Uterus (tissue), 4 donors: Measurements from ENCODE around the gene CD1E. TPM values are rescaled to one million over a fixed set of nuclear protein-coding genes. Genes with fewer than 3 reads are reported as not detected.

Experiments used
- DNase-seq, 2 donors: peaks; one replicate each; pipeline ENCODE4 v3.0.0-alpha.2; 2019 to 2020
- H3K27ac ChIP-seq, 2 donors: fragments of 200-600 bp; sonication (generic); 1 replicate in 1 of 2; 2 replicates in 1 of 2; pipeline ENCODE4 v1.5.1; 2016 to 2018
- H3K27me3 ChIP-seq, 2 donors: fragments of 200-600 bp; sonication (generic); one replicate each; pipeline ENCODE4 v1.5.1; 2018 to 2019; ENCODE audit warnings: control low read depth in 1 of 2
- H3K36me3 ChIP-seq, 2 donors: fragments of 200-600 bp; sonication (generic); one replicate each; pipeline ENCODE4 v1.5.1; 2019; ENCODE audit warnings: control low read depth in 1 of 2
- H3K4me1 ChIP-seq, 2 donors: fragments of 200-600 bp; sonication (generic); one replicate each; pipeline ENCODE4 v1.5.1; 2018 to 2019; ENCODE audit warnings: control low read depth in 1 of 2
- H3K4me3 ChIP-seq, 2 donors: fragments of 200-600 bp; sonication (generic); 1 replicate in 1 of 2; 2 replicates in 1 of 2; pipeline ENCODE4 v1.5.1; 2018 to 2019; ENCODE audit warnings: mild to moderate bottlenecking in 1 of 2
- H3K9me3 ChIP-seq, 2 donors: fragments of 200-600 bp; sonication (generic); one replicate each; pipeline ENCODE4 v1.5.1; 2019; ENCODE audit warnings: control low read depth in 1 of 2
- POLR2A ChIP-seq, 2 donors: fragments of 450-650 bp; IDR thresholded peaks; one replicate each; pipeline ENCODE4 v1.6.1; 2016; ENCODE audit warnings: antibody characterized with exemption in 2 of 2, mild to moderate bottlenecking in 1 of 2, moderate library complexity in 1 of 2
- intact Hi-C: fragments of 100-400 bp; cut with DNase I; formaldehyde crosslinking; loops from one replicate; pipeline ENCODE4 v1.15.1; 2023; ENCODE audit warnings: low total_unique reads
- total RNA-seq, 4 donors: library from RNA; depleted of rRNA in 3 of 4; stranded (reverse); fragments of >200 nt in 3 of 4; gene quantifications; one replicate each; pipeline versions ENCODE4 v1.1.0 to v1.2.4, GENCODE V29; 2014 to 2023
- TF ChIP-seq, protein P1 (sequence below), 4 experiments: fragments of 200-600 bp in 2 of 4; fragments of 450-650 bp in 2 of 4; sonication (generic) in 2 of 4; IDR thresholded peaks; one replicate each; pipeline ENCODE4 v1.5.1; 2016 to 2019; ENCODE audit warnings: antibody characterized with exemption in 4 of 4, mild to moderate bottlenecking in 2 of 4, moderate library complexity in 1 of 4
- donor health status: DM: yes; HTN: yes; CAD: no.

The CD1E gene
- total RNA-seq, 4 donors from 2014 or later: 0.21 TPM; not detected in 3

DNA sequence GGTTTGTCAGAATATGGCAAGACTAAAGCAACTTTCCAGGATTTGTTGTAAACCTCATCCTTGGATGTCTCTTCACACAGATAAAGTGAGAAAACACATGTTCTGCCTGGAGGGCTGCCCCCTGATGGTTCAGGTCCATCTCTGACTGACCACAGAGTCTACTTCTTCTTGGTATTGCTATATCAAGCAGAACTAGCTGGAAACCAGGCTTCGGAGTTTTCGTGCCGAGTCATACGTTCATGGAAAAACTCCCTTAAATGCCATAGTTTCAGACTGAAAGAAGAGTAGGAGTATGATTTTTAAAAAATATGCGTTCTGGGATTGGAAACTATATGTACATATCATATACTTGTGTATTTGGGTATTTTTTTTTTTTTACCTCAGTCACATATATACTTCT is 39.8 kb downstream of the CD1E start:
- H3K27ac ChIP-seq: no peak overlapping the region
- DNase-seq: no peak
- no peak for TF ChIP-seq POLR2A (IDR thresholded peaks at IDR 0.05)
- TF ChIP-seq, protein P1, sequence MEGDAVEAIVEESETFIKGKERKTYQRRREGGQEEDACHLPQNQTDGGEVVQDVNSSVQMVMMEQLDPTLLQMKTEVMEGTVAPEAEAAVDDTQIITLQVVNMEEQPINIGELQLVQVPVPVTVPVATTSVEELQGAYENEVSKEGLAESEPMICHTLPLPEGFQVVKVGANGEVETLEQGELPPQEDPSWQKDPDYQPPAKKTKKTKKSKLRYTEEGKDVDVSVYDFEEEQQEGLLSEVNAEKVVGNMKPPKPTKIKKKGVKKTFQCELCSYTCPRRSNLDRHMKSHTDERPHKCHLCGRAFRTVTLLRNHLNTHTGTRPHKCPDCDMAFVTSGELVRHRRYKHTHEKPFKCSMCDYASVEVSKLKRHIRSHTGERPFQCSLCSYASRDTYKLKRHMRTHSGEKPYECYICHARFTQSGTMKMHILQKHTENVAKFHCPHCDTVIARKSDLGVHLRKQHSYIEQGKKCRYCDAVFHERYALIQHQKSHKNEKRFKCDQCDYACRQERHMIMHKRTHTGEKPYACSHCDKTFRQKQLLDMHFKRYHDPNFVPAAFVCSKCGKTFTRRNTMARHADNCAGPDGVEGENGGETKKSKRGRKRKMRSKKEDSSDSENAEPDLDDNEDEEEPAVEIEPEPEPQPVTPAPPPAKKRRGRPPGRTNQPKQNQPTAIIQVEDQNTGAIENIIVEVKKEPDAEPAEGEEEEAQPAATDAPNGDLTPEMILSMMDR (IDR thresholded peaks at IDR 0.05): no peak
- no peaks in the 10 kb centered on the region for H3K9me3 ChIP-seq
- no peak overlapping the region for H3K4me3 ChIP-seq
- intact Hi-C loops: no loop called here
- no peaks in the 10 kb centered on the region for H3K4me1 ChIP-seq
- no peaks in the 10 kb centered on the region for H3K27me3 ChIP-seq
- no peaks in the 10 kb centered on the region for H3K36me3 ChIP-seq

DNA sequence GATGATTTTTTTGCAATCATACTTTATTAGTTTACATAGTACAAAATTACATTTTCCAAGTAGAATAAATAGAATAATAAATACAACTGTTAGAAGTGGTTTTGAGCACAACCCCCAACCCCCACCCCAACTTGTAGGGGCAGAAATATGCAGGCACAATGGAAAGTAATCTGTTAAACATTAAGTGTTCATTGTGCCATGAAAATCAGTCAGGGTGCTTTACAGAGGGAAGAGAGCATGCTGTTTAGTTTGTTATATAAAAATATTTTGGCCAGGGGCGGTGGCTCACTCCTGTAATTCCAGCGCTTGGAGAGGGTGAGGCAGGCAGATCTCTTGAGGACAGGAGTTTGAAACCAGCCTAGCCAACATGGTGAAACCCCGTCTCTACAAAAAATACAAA is 43.0 kb downstream of the CD1E start:
- no peak for DNase-seq
- Histone ChIP-seq H3K9me3 (no peaks in the 10 kb centered on the region), H3K27me3 (no peaks in the 10 kb centered on the region), H3K4me1 (no peaks in the 10 kb centered on the region), H3K4me3 (no peak overlapping the region), H3K27ac (no peak overlapping the region), H3K36me3 (no peaks in the 10 kb centered on the region)
- intact Hi-C loops: no loop called here
- TF ChIP-seq, protein P1 (IDR thresholded peaks at IDR 0.05): no peak
- no peak for TF ChIP-seq POLR2A (IDR thresholded peaks at IDR 0.05)

DNA sequence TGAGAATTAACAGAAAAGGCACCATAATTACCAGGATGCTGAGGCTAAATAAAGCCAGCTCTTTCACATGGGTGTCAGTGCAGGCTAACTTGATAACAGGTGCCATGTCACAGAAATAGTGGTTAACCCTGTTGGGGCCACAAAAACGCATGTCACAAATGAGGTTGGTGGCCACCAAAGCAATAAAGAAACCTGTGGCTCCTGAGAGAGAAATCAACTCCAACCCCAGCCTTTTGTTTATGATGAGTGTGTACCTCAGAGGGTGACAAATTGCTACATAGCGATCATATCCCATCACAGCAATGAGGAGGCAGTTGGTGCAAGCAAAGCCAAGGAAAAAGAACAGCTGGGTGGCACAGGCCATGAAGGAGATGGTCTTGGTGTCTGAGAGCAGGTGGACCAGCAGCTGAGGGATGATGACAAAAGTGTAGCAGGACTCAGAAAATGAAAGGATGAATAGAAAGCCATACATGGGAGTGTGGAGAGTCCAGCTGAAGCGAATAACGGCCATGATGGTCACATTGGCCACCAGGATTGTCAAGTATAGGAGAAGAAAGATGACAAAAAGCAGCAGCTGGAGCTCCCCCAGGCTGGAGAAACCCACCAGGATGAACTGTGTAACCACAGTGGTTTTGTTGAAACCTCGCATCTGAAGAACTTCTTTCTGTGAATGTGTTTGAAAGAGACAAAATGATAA is 45.3 kb downstream of the CD1E start, which contains the start of gene OR10T2:
Gene OR10T2, minus strand, starts transcription at position 649 of the 697 bp plus-strand sequence. Its CDS starts 0 bp downstream, at position 649.
- H3K27me3 ChIP-seq: no peaks in the 10 kb centered on the region
- no peak within 1 kb of the TSS for H3K27ac ChIP-seq
- intact Hi-C loops: no loop called here
- no peaks in the 10 kb centered on the region for H3K9me3 ChIP-seq
- H3K4me3 ChIP-seq: no peak within 1 kb of the TSS
- DNase-seq: no peak
- TF ChIP-seq, protein P1 (IDR thresholded peaks at IDR 0.05): no peak
- TF ChIP-seq POLR2A (IDR thresholded peaks at IDR 0.05): no peak
- no peaks in the 10 kb centered on the region for H3K36me3 ChIP-seq
- H3K4me1 ChIP-seq: no peaks in the 10 kb centered on the region

DNA sequence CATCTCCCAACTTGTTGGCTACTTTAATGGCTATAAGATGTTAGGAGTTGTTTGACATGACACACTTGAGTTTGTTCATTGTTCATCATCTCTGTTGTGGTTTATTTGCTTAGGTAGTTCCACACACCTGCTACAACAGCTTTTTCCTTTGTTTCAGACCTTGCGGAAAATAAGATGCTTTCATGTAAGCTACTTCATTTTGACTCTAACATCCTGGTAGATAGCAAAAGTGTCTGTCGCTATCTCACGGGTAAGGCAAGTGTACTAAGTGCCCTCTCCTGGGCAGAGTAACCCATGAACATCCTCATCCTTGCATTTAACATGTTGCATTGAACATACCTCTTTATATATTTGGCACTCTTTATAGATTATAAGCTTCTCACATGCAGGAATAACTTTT is 47.2 kb downstream of the CD1E start:
- no peaks in the 10 kb centered on the region for H3K27me3 ChIP-seq
- no peaks in the 10 kb centered on the region for H3K4me1 ChIP-seq
- intact Hi-C loops: no loop called here
- H3K36me3 ChIP-seq: no peaks in the 10 kb centered on the region
- no peak overlapping the region for H3K4me3 ChIP-seq
- TF ChIP-seq, protein P1 (IDR thresholded peaks at IDR 0.05): no peak
- no peak for TF ChIP-seq POLR2A (IDR thresholded peaks at IDR 0.05)
- no peak for DNase-seq
- H3K27ac ChIP-seq: no peak overlapping the region
- no peaks in the 10 kb centered on the region for H3K9me3 ChIP-seq

DNA sequence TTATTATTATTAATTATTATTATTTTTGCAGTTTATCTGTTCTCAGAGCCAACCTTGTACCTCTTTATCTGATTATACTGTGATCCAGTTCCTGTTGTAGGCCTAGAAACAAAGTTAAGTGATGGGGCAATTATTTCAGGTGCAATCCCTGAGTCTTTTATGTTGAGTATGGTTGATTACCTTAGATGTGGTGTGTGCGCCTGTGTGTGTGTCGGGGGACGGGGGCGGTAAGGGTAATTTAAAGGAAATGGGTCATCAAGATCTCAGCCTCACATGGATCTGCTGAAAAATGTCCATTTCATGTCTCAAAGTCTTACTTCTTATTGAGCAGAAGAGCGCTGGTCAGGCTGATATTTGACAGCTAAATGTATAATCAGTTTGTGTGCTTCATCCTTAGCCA is 53.4 kb downstream of the CD1E start:
- Histone ChIP-seq H3K27ac (no peak overlapping the region), H3K4me3 (no peak overlapping the region), H3K9me3 (no peaks in the 10 kb centered on the region), H3K4me1 (no peaks in the 10 kb centered on the region), H3K36me3 (no peaks in the 10 kb centered on the region), H3K27me3 (no peaks in the 10 kb centered on the region)
- no peak for DNase-seq
- intact Hi-C loops: no loop called here
- no peak for TF ChIP-seq POLR2A (IDR thresholded peaks at IDR 0.05)
- TF ChIP-seq, protein P1 (IDR thresholded peaks at IDR 0.05): no peak

Other genes with a start within 250 kb of the CD1E start
- 1 to 10 TPM; 1.5 to 3.4 (median 1.8) TPM for gene CD1D, start 173.0 kb upstream of the CD1E start, total RNA-seq
- not detected for gene CD1A, start 99.5 kb upstream of the CD1E start, total RNA-seq
- 1 to 10 TPM in 1 of 4 donors, under 1 TPM in 1, not detected in 2; 0.55 to 1.9 TPM for gene CD1C, start 64.0 kb upstream of the CD1E start, total RNA-seq
- gene CD1B, start 22.4 kb upstream of the CD1E start, total RNA-seq: not detected
- gene OR10T2, start 45.6 kb downstream of the CD1E start, total RNA-seq: not detected
- gene OR10K2, start 72.3 kb downstream of the CD1E start, total RNA-seq: not detected
- not detected for gene OR10K1, start 107.9 kb downstream of the CD1E start, total RNA-seq
- gene OR10R2, start 118.3 kb downstream of the CD1E start, total RNA-seq: not detected
- gene OR6Y1, start 200.5 kb downstream of the CD1E start, total RNA-seq: under 1 TPM in 1 of 4 donors, not detected in 3; 0.07 TPM
- gene OR6P1, start 216.7 kb downstream of the CD1E start, total RNA-seq: not detected
- gene OR10X1, start 226.0 kb downstream of the CD1E start, total RNA-seq: not detected